Large intestine (tissue), 1 donor: ENCODE data around the gene KLK14. TPM values are rescaled to one million over a fixed set of nuclear protein-coding genes. Genes with fewer than 3 reads are reported as not detected.

Source experiments
- polyA plus RNA-seq: library from polyadenylated mRNA; unstranded; fragments of 120-200 nt; gene quantifications from one replicate; pipeline ENCODE4 v1.2.1, GENCODE V29; 2013

The KLK14 gene
- polyA plus RNA-seq, 1 donor = 0.12 TPM

Other genes starting within 250 kb of the KLK14 start
- gene KLK15, start 249.3 kb downstream of the KLK14 start, polyA plus RNA-seq = 0.10 TPM
- 0.90 TPM for gene KLK3, start 228.0 kb downstream of the KLK14 start, polyA plus RNA-seq
- 0.15 TPM for gene KLK2, start 209.4 kb downstream of the KLK14 start, polyA plus RNA-seq
- gene KLK4, start 171.5 kb downstream of the KLK14 start, polyA plus RNA-seq = not detected
- gene KLK5, start 129.8 kb downstream of the KLK14 start, polyA plus RNA-seq = 1.6 TPM
- gene KLK6, start 113.3 kb downstream of the KLK14 start, polyA plus RNA-seq = 0.58 TPM
- 0.42 TPM for gene KLK7, start 99.0 kb downstream of the KLK14 start, polyA plus RNA-seq
- gene KLK8, start 81.3 kb downstream of the KLK14 start, polyA plus RNA-seq = 0.79 TPM
- gene KLK10, start 63.2 kb downstream of the KLK14 start, polyA plus RNA-seq = 2.3 TPM
- gene KLK11, start 56.3 kb downstream of the KLK14 start, polyA plus RNA-seq = 10.3 TPM
- 2.4 TPM for gene KLK12, start 47.9 kb downstream of the KLK14 start, polyA plus RNA-seq
- gene KLK13, start 17.8 kb downstream of the KLK14 start, polyA plus RNA-seq = 0.45 TPM
- 4.1 TPM for gene CTU1, start 25.5 kb upstream of the KLK14 start, polyA plus RNA-seq
- gene SIGLEC9, start 42.0 kb upstream of the KLK14 start, polyA plus RNA-seq = 0.76 TPM
- gene SIGLEC7, start 59.4 kb upstream of the KLK14 start, polyA plus RNA-seq = 1.8 TPM
- 5.4 TPM for gene CD33, start 142.2 kb upstream of the KLK14 start, polyA plus RNA-seq
- gene SIGLECL1, start 168.2 kb upstream of the KLK14 start, polyA plus RNA-seq = not detected
- gene IGLON5, start 228.8 kb upstream of the KLK14 start, polyA plus RNA-seq = 3.1 TPM